Kidney capillary endothelial cell (primary cell): ENCODE data around the gene CACNG3.

Experiments used
- DNase-seq: peaks from one replicate; pipeline ENCODE4 v3.0.0-alpha.2; 2018; ENCODE audit warnings: low spot score

Gene CACNG3

DNA sequence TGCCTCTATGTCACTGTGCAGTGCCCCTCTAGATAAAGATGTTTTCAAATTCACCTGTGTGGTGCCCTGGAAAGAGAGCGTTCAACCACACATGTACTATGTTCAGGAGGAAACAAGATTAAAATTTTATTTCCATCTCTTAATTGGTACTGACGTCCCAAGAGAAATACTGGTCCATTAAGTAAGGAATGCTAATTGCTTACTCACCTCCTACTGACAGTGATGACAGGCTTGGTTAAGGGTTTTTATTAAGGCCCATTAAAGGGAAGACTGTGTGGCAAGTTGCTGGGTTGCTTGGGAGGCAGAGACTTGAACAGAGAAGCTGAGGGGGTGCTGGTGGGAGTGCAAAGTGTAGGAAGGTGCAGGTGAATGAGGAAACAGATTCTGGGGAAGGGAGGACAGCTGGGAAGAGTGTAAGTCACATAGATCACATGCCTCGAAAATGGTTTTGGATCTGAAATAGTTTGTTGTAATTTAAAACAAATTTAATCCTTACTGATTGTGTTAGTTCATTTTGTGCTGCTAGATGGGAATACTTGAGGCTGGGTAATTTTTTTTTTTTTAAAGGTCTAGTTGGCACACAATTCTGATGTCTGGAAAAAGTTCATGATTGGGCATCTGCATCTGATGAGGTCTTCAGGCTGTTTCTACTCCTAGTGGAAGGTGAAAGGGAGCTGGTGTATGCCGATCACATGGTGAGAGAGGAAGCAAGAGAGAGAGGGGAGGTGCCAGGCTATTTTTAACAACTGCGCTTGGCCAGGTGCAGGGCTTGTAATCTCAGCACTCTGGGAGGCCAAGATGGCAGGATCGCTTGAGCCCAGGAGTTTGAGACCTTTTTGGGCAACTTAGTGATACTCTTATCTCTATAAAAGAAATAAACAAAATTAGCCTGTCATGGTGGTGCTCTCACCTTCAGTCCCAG is 140.5 kb downstream of the CACNG3 start:
- no peak for DNase-seq

DNA sequence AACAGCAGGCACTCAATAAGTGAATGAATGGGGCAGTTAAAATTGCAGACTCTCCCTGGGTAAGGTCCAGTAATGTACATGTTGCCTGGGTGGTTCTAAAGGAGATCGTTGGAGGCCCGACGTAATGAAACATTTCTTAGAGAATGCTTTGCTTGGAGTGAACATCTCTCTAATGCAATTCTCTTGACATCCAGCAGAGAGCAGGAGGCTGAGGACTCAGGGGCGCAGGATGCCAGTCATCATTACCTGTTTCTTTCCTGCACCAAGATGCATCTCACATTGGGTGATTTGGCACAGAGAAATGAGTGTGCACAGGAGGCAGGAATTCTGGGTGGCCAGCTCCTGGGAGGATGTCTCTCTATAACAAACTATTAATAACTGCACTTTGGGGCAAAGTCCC is 152.9 kb downstream of the CACNG3 start:
- no peak for DNase-seq
